ENCODE data around the gene PLB1. TPM values are rescaled to one million over a fixed set of nuclear protein-coding genes. Genes with fewer than 3 reads are reported as not detected.

The PLB1 gene
- total RNA-seq, 2 experiments from 2014 or later, result 0.64 to 0.85 TPM

DNA sequence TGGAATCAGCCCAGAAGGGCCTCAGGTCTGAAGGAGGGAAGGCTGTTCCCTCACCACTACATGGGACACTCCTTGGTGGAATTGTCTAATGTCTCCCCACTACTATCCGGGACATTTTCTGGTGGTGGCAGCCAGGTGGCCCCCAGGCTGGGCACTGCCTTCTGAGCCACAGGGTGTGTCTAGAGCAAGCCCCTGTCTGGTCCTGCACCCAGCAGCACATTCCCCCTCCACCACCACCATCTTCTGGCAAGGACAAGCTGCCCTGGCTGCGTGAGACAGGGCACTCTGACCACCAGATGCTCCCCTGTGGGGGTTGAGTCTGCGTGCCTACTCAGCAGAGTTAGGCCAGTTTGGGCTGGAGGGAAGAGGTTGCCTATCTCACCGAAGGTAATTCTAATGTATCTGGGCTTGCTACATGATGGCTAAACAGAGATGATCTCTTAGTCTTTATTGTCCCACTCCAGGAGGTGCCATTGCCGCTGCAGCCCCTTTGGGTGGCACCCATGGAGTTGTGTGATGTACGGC is 106.3 kb downstream of the PLB1 start:
- Mint-ChIP-seq H3K4me1 (ENCODE audit: low read depth) (peaks cover 12% of the 10 kb centered on the region), H3K4me3 (no peak overlapping the region), H3K27me3 (no peaks in the 10 kb centered on the region), H3K9me3 (no peaks in the 10 kb centered on the region), H3K36me3 (no peaks in the 10 kb centered on the region), H3K27ac (no peak overlapping the region)
- DNase-seq, result no peak
- intact Hi-C loops (cut with micrococcal nuclease), result no loop called here
- ChIA-PET CTCF (no interaction called here), POLR2A (no interaction called here)

- no peak overlapping the region for H3K4me3 Mint-ChIP-seq
- H3K9me3 Mint-ChIP-seq, result no peaks in the 10 kb centered on the region
- peaks cover 12% of the 10 kb centered on the region for H3K4me1 Mint-ChIP-seq (ENCODE audit: low read depth)
- H3K27me3 Mint-ChIP-seq, result no peaks in the 10 kb centered on the region
- no peak for DNase-seq
- H3K36me3 Mint-ChIP-seq, result no peaks in the 10 kb centered on the region
- intact Hi-C loops (cut with micrococcal nuclease), result no loop called here
- POLR2A ChIA-PET, result no interaction called here
- CTCF ChIA-PET, result interaction anchor here (0.6 to 6.1 kb wide), 2 partner anchors 9 to 83 kb away, joined by 3 to 39 read pairs; no protein-coding TSS in a partner anchor
- no peak overlapping the region for H3K27ac Mint-ChIP-seq
Observed at GRCh38 chr2:28602751-28603639, 107.1 kb downstream of the PLB1 start.

DNA sequence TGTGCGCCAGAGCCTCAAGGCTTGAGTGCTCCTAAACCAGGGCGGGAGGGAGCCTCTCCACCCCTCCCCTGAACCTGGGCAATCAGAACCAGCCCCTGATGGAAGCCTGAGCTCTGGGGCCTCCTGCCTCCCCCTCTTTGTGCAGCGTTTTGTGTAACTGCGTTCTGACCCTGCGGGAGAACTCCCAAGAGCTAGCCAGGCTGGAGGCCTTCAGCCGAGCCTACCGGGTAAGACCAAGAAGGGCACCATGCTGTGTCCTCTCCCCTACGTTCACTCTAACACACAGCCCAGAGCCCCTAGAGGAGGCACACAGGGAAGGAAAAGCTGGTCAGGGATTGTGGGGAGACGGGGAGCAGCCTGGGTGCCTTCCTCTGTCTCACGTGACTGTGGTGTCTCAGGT is 108.0 kb downstream of the PLB1 start:
- intact Hi-C loops (cut with micrococcal nuclease), result no loop called here
- Mint-ChIP-seq H3K4me1 (ENCODE audit: low read depth) (peaks cover 14% of the 10 kb centered on the region), H3K9me3 (no peaks in the 10 kb centered on the region), H3K4me3 (no peak overlapping the region), H3K36me3 (peaks cover 2% of the 10 kb centered on the region), H3K27ac (no peak overlapping the region), H3K27me3 (no peaks in the 10 kb centered on the region)
- POLR2A ChIA-PET, result no interaction called here
- CTCF ChIA-PET, result interaction anchor here (6.1 kb wide), 1 partner anchor 10 kb away, joined by 39 read pairs; no protein-coding TSS in a partner anchor
- DNase-seq, result no peak

DNA sequence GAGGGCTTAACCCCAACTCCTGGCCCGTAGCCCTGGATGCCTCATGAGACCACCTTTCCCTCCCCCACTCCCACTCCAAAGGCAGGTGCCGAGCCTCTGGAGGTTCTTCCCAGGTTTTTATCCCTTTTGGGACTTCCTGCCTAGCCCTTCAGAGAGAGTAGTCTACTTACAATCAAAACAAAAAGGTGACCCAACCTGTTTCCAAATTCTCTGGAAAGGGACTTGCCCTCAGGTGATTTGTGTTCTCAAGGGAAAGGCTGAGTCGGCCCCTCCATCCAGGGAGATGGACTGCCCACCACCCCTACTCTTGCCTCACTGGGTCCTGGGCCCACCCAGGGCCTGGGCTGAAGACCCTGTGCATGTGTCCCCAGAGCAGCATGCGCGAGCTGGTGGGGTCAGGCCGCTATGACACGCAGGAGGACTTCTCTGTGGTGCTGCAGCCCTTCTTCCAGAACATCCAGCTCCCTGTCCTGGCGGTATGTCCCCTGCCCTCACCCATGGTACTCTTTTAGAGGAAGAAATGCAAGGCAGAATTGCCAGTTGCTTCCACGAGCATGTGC is 108.5 kb downstream of the PLB1 start:
- Mint-ChIP-seq H3K36me3 (peaks cover 5% of the 10 kb centered on the region), H3K4me3 (no peak overlapping the region), H3K27me3 (no peaks in the 10 kb centered on the region), H3K4me1 (ENCODE audit: low read depth) (peaks cover 14% of the 10 kb centered on the region), H3K9me3 (no peaks in the 10 kb centered on the region), H3K27ac (no peak overlapping the region)
- POLR2A ChIA-PET, result interaction anchor here (0.5 kb wide), 1 partner anchor 31 kb away, joined by 4 read pairs; no protein-coding TSS in a partner anchor
- intact Hi-C loops (cut with micrococcal nuclease), result no loop called here
- CTCF ChIA-PET, result interaction anchor here (6.1 kb wide), 1 partner anchor 11 kb away, joined by 39 read pairs; no protein-coding TSS in a partner anchor
- no peak for DNase-seq

GRCh38 chr2:28606986-28607441 is 111.2 kb downstream of the PLB1 start:
- Mint-ChIP-seq H3K4me3 (no peak overlapping the region), H3K36me3 (peaks cover 11% of the 10 kb centered on the region), H3K27ac (no peak overlapping the region), H3K9me3 (no peaks in the 10 kb centered on the region), H3K27me3 (no peaks in the 10 kb centered on the region), H3K4me1 (ENCODE audit: low read depth) (peaks cover 33% of the 10 kb centered on the region)
- no peak for DNase-seq
- POLR2A ChIA-PET, result interaction anchor here (0.7 to 1.2 kb wide), 2 partner anchors 8 to 75 kb away, joined by 3 read pairs; no protein-coding TSS in a partner anchor
- CTCF ChIA-PET, result interaction anchor here (0.9 to 6.1 kb wide), 3 partner anchors 10 to 41 kb away, joined by 3 to 39 read pairs (median 3); no protein-coding TSS in a partner anchor
- intact Hi-C loops (cut with micrococcal nuclease), result no loop called here

GRCh38 chr2:28607730-28608499 is 112.1 kb downstream of the PLB1 start:
- Mint-ChIP-seq H3K9me3 (no peaks in the 10 kb centered on the region), H3K36me3 (peaks cover 11% of the 10 kb centered on the region), H3K4me3 (no peak overlapping the region), H3K4me1 (ENCODE audit: low read depth) (peaks cover 37% of the 10 kb centered on the region), H3K27me3 (no peaks in the 10 kb centered on the region), H3K27ac (no peak overlapping the region)
- intact Hi-C loops (cut with micrococcal nuclease), result no loop called here
- POLR2A ChIA-PET, result no interaction called here
- CTCF ChIA-PET, result interaction anchor here (6.1 kb wide), 1 partner anchor 14 kb away, joined by 39 read pairs; no protein-coding TSS in a partner anchor
- no peak for DNase-seq

- Mint-ChIP-seq H3K4me3 (no peak overlapping the region), H3K27me3 (no peaks in the 10 kb centered on the region), H3K36me3 (peaks cover 11% of the 10 kb centered on the region), H3K9me3 (no peaks in the 10 kb centered on the region), H3K4me1 (ENCODE audit: low read depth) (peaks cover 28% of the 10 kb centered on the region), H3K27ac (no peak overlapping the region)
- DNase-seq, result no peak
- ChIA-PET POLR2A (no interaction called here), CTCF (interaction anchor here (6.1 to 7.6 kb wide), 2 partner anchors 14 to 15 kb away, joined by 39 to 64 read pairs; no protein-coding TSS in a partner anchor)
- intact Hi-C loops (cut with micrococcal nuclease), result no loop called here
Observed at GRCh38 chr2:28608500-28609424, 112.9 kb downstream of the PLB1 start.

GRCh38 chr2:28610583-28611201 is 114.8 kb downstream of the PLB1 start:
- H3K4me1 Mint-ChIP-seq (ENCODE audit: low read depth), result peaks cover 25% of the 10 kb centered on the region
- H3K4me3 Mint-ChIP-seq, result peak overlapping the region; percentile 30
- peak overlapping the region; percentile 53 for H3K27ac Mint-ChIP-seq

DNA sequence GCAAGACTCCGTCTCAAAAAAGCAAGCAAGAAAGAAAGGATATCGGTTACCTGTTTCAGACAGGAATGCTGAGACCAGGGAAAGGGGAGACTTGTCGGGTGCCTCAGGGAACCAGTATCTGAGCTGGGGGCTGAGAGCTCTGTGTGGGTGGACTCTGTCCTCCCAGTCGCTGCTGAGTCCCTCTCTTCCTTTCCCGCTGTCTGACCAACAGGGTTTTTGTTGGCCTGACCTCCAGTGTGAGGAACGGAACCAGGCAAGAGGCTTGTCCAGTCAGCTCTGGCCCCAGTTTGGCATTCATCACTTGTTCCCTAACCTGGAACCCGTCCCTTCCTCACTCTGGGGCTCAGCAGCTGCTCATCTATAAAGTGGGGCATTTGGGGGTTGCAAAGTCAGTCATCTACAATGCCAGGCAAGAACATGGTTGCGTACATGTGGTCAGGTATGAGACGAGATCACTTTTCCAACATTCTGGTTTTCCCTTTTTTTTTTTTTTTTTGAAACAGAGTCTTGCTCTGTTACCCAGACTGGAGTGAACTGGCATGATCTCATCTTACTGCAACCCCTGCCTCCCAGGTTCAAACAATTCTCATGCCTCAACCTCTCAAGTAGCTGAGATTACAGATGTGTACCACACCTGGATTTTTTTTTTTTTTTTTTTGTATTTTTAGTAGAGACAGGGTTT is 116.4 kb downstream of the PLB1 start:
- no peak overlapping the region for H3K4me3 Mint-ChIP-seq
- no peak for DNase-seq
- H3K36me3 Mint-ChIP-seq, result peaks cover 11% of the 10 kb centered on the region

More at GRCh38 chr2:28610583-28611201, 114.8 kb downstream of the PLB1 start:
- ChIA-PET CTCF (interaction anchor here (1.2 to 7.6 kb wide), 2 partner anchors 16 to 44 kb away, joined by 6 to 64 read pairs; no protein-coding TSS in a partner anchor), POLR2A (interaction anchor here (0.9 to 2.4 kb wide), 3 partner anchors 11 to 16 kb away, joined by 4 to 7 read pairs (median 4); no protein-coding TSS in a partner anchor)
- intact Hi-C loops (cut with micrococcal nuclease), result no loop called here
- DNase-seq, result peak; percentile 82
- Mint-ChIP-seq H3K27me3 (no peaks in the 10 kb centered on the region), H3K9me3 (no peaks in the 10 kb centered on the region), H3K36me3 (peaks cover 11% of the 10 kb centered on the region)

DNA sequence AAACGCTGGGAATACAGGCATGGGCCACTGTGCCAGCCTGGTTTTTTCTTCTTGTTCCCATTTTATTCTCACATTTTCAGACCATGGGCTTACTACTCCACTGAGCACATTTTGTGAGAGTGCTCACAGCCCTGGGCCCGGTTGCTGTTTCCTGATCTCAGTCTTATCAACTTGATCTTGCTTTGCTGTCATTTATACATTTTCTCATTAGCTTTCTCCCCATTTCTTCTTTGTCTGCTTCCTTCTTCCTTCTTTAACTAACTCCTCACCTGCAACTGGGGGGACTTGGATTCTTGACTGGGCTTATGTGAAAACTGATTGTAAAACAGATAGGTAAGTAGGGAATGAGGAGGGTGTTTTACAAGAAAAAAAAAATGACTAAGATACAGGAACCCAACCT is 117.3 kb downstream of the PLB1 start:
- H3K4me3 Mint-ChIP-seq, result no peak overlapping the region
- intact Hi-C loops (cut with micrococcal nuclease), result loop anchor here (1.0 kb wide), 1 partner anchor 8 kb away; no protein-coding TSS in a partner anchor
- ChIA-PET POLR2A (interaction anchor here (0.6 to 1.5 kb wide), 4 partner anchors 10 to 118 kb away, joined by 3 to 4 read pairs (median 4); no protein-coding TSS in a partner anchor), CTCF (interaction anchor here (1.8 to 7.6 kb wide), 2 partner anchors 8 to 19 kb away, joined by 4 to 64 read pairs; no protein-coding TSS in a partner anchor)
- no peaks in the 10 kb centered on the region for H3K9me3 Mint-ChIP-seq
- H3K27me3 Mint-ChIP-seq, result no peaks in the 10 kb centered on the region
- peaks cover 43% of the 10 kb centered on the region for H3K4me1 Mint-ChIP-seq (ENCODE audit: low read depth)
- peaks cover 11% of the 10 kb centered on the region for H3K36me3 Mint-ChIP-seq
- H3K27ac Mint-ChIP-seq, result no peak overlapping the region
- DNase-seq, result peak; percentile 48

More for the DNA sequence above, 116.4 kb downstream of the PLB1 start:
- CTCF ChIA-PET, result interaction anchor here (0.6 to 7.6 kb wide), 6 partner anchors 9 to 46 kb away, joined by 3 to 64 read pairs (median 4); no protein-coding TSS in a partner anchor
- intact Hi-C loops (cut with micrococcal nuclease), result no loop called here
- H3K27me3 Mint-ChIP-seq, result no peaks in the 10 kb centered on the region
- peaks cover 33% of the 10 kb centered on the region for H3K4me1 Mint-ChIP-seq (ENCODE audit: low read depth)
- POLR2A ChIA-PET, result interaction anchor here (0.5 to 2.4 kb wide), 5 partner anchors 9 to 145 kb away, joined by 3 to 7 read pairs (median 3); partner anchors contain the start of gene PPP1CB
- no peak overlapping the region for H3K27ac Mint-ChIP-seq
- H3K9me3 Mint-ChIP-seq, result no peaks in the 10 kb centered on the region
